Stimulated activated CD8-positive, alpha-beta memory T cell treated with anti-CD3 and anti-CD28 coated beads, Interleukin-7, amount 100 ng/mL, for 48 hours (primary cell): ENCODE measurements around the gene CUBN.

Experiments used
- DNase-seq, 2 donors: peaks; one replicate each; pipeline ENCODE4 v3.0.0-alpha.2; 2020; ENCODE audit warnings: low read depth in 1 of 2; ENCODE audit errors: extremely low read depth in 1 of 2

The CUBN gene

DNA sequence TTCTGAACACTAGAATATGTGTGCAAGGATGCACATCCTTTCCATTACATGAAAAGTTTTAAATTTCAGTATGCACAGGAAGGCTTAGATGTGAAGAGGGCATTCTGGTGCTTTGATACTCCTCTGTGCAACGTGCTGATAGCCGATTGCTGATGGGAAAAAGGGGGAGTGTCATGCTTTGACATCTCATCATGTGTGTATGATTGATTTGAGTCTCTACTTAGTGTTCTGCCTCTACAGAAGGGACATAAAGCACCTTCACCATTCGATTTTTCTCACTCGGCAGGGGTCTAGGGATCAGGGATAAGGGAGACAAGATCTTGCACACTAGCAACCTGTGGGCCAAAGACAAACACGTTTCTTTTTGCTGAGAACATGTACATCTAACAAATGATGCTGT lies 197.7 kb downstream of the CUBN start:
- no peak for DNase-seq

DNA sequence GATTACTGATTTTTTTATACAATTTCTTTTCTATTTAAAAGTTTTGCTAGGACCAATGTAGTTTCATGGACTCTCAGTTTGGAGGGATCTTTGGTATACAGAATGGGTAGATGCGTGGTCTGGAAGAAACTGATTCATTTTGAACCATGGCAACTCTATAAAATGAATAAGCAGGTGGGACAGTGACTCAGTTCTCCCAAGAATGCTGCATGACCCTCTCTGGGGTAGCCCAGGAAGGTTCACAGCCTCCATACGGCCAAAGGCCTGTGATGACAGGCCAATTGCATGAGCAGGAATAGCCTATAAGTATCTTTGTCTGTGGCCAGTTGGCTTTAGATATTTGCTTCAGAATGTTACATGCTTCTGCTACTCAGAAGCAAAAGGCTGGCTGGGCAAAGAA lies 199.1 kb downstream of the CUBN start:
- DNase-seq, result no peak

DNA sequence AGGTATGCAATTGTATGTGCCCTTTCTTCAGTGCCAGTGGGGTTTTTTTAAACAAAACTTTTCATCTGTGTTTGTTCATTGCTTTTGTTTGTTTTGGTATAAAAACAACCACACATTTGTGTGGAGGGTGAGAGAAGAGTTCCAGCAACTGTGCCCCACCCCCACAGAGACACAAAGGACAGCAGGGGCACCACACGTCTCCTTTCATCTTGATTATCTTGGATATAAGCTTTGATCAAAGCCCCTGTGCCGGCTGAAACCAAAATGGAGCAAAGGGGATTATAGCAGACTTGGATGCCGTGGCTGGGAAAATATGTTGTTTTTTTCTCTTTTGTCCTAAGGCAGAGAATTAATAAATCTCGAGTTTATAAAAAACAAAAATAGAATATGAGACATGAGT lies 200.5 kb downstream of the CUBN start:
- no peak for DNase-seq

DNA sequence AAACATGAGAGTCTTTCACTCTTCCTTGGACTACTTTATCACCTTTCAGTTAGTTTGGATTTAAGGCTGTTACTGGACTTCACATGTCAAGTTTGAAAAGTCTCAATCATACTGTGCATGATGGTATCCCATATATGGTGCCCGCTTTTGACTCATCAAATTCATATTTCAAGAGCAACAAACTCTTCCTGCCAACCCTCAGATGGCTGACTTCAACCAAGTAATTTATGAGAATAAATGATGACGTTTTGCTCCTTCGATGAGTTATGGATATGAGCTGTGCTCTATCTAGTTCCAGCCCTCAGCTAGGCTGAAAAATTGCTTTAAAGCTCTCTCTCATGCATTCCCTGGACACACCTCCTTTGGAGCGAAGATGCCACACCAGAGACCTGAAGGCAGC lies 202.1 kb downstream of the CUBN start:
- no peak for DNase-seq

GRCh38 chr10:16923726-16924125 lies 205.9 kb downstream of the CUBN start:
- no peak for DNase-seq

DNA sequence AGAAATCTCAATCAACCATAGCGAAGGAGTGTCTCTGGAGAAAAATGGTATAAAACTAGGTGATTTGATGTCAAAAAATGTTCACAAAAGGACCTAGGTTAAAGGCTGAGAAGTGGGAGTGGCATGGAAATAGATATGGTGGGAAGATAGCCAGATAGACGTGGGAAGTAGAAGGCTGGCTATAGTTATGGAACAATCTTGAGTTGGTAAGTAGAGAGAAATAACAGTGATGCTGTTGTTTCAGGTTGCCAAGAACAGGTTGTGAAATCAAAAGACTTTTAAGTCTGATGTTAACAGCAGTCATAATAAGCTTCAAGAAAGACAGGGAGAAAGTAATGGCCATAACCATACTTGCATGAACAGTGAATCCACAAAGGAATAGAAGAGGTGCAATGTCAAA lies 206.3 kb downstream of the CUBN start:
- DNase-seq, result no peak

GRCh38 chr10:16919121-16919982 lies 210.3 kb downstream of the CUBN start:
- no peak for DNase-seq

DNA sequence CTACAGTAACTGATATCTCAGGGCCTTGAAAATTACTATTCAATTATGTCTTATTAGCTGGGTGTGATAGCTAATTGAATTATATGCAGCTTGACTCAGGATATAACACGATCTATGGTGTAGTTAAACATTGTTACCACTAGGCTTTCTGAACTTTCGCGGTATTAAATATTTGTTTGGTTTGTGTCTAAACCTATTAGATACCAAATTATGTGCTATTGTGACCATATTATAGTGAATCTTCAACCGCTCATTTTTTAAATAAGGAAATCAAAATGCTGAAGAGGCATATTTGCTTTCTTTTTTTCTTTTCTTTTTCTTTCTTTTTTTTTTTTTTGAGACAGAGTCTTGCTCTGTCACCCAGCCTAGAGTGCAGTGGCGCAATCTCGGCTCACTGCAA lies 213.1 kb downstream of the CUBN start:
- no peak for DNase-seq

GRCh38 chr10:16915300-16915699 lies 214.3 kb downstream of the CUBN start:
- DNase-seq, result no peak

- DNase-seq, result no peak
Measured at GRCh38 chr10:16913266-16913665, 216.3 kb downstream of the CUBN start.

GRCh38 chr10:16910793-16911164 lies 218.8 kb downstream of the CUBN start:
- no peak for DNase-seq

GRCh38 chr10:16909961-16910792 lies 219.4 kb downstream of the CUBN start:
- no peak for DNase-seq

GRCh38 chr10:16909271-16909767 lies 220.3 kb downstream of the CUBN start:
- DNase-seq, result no peak

DNA sequence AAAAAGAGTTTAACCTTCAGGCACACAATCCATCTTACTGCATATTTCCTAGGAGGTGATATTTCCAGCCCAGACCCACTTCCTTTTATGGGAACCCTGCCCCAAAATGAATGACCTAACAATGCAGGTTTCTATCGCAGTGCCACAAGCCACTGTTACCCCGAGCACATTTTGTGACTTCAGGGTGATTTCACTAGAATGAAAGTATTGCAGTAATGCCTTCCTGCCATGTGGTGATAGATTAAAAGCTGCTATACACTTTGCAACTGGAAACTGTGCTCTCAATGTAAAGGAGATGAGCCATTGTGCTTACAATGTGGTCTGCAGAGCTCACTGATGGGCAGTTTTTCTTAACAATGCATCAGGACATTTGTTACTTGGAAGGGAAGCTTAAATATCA lies 221.9 kb downstream of the CUBN start:
- DNase-seq, result no peak

GRCh38 chr10:16905320-16905719 lies 224.3 kb downstream of the CUBN start:
- no peak for DNase-seq

DNA sequence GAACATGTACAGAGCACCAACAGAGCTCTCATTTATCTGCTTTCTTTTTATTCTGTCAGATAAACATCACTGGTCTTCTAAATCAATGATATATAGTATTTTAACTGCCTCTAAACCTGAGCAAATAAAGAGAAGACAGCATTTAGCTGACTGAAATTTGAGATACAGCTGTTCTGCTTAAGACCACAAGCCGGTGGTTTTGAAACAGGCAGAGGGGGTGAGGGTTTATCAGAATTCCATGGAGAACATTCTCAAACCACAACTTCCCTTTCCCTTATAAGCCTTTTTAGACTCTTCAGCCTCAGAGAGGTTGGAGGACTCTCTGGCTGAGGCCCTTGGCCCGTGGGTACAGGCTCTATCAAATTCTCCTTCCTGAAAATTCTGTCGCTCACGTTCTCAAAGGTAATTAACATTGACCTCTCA lies 225.0 kb downstream of the CUBN start:
- DNase-seq, result no peak

DNA sequence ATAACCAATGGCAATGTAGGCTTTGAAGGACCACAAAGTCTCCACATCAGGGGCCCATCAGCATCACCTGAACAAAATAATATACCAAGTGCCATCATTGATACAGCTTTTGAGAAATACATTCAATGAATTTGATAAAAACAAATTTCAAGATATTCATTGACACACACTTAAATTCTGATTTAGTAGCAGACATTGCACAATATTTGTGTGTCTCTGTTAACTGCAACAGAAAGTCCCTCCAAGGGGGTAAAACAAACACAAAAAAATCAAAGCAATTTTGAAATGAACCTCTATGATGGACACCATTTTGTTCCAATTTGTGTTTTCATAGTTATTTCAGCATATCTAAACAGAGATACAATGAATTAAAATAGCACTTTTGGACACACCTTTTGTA lies 225.6 kb downstream of the CUBN start:
- no peak for DNase-seq

DNA sequence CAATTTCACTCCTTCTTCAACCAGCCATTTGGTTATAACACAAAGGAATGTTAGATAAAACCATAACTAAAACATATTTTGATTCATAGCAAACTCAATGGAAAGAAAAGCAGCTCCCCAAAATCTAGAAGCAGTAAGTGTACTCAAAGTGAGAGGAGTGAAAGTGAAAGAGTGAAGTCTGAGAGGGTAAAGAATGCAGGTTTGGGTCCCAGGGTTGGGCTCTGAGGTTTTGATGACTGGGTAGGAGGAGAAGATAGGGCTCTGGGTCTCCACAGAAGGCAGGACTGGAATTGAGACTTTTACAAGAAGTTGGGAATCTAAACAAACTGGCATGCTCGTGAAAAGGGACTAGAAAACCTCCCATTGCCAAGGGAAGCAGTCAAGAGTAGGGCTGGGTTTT lies 227.0 kb downstream of the CUBN start:
- DNase-seq, result no peak

DNA sequence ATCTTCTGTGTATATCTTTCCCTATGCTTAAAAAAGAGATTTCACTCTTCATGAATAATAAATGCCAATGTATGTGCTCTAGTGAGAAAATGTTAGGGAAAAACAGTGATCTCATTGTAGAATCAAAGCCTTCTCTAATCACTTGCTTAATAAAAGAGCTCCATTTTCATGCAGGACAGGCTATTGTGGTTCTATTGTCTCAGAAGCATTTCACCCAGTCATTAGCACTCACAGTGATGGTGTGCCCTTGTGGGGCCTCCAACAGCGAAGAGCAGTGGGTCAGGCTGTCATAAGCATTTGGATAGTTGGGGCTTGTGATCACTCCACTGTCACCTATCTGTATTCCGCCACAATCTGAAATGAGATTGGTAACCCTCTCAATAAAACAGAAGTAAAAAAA lies 228.5 kb downstream of the CUBN start:
- DNase-seq, result no peak

GRCh38 chr10:16896993-16897392 lies 232.6 kb downstream of the CUBN start:
- no peak for DNase-seq

DNA sequence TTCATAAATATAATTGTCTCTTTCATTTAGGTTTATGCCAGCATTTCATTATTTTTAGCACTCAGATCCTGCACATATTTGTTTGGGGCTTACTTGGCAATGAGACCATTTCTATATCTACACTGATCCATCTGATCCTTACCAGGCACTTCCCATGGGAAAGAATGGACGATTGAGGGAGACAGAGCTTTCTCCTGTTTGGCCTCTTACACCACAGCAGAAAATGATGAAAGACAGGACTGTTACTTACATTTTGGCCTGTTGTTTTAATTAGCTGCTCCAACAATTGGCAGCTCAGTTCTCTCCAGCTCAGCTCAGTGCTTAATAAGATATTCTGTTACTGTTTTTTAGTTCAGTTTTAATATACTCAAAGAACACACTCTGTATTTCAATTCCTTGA lies 234.8 kb downstream of the CUBN start:
- DNase-seq, result no peak

GRCh38 chr10:16893664-16894063 lies 235.9 kb downstream of the CUBN start:
- DNase-seq, result no peak
